Breast epithelium (tissue), 3 donors: Measurements from ENCODE around the gene INKA1.

Experiments used
- CTCF ChIP-seq, 3 donors: fragments of 450-650 bp; IDR thresholded peaks; one replicate each; pipeline ENCODE4 v1.5.1; 2016 to 2017; ENCODE audit warnings: antibody characterized with exemption in 3 of 3, mild to moderate bottlenecking in 3 of 3, moderate library complexity in 3 of 3
- POLR2A ChIP-seq: fragments of 450-650 bp; IDR thresholded peaks from one replicate; pipeline ENCODE4 v1.6.1; 2016; ENCODE audit warnings: antibody characterized with exemption, mild to moderate bottlenecking, moderate library complexity
- POLR2AphosphoS5 ChIP-seq, 3 donors: sonication (generic); formaldehyde crosslinking; IDR thresholded peaks; one replicate each; pipeline ENCODE4 v1.6.1; 2017; ENCODE audit warnings: antibody characterized with exemption in 3 of 3

GRCh38 chr3:49841806-49842205 is 38.7 kb downstream of the INKA1 start:
- TF ChIP-seq CTCF (IDR thresholded peaks at IDR 0.05) (no peak), POLR2A (no peak), POLR2AphosphoS5 (IDR thresholded peaks at IDR 0.05) (no peak)
